Adrenal gland (tissue), 12 donors: ENCODE measurements around the gene DIS3L. TPM values are rescaled to one million over a fixed set of nuclear protein-coding genes. Genes with fewer than 3 reads are reported as not detected.

Experiments
- DNase-seq, 7 donors: peaks; one replicate each; pipeline ENCODE4 v3.0.0-alpha.2; 2019 to 2020
- H3K27ac ChIP-seq, 5 donors: fragments of 200-600 bp; sonication (generic) in 4 of 5; 1 replicate in 3 of 5; 2 replicates in 2 of 5; pipeline versions ENCODE4 v1.5.1 to v1.8.0; 2016 to 2020; ENCODE audit warnings: mild to moderate bottlenecking in 1 of 5
- H3K27me3 ChIP-seq: fragments of 200-600 bp; 2 replicates; pipeline ENCODE4 v1.8.0; 2021
- H3K36me3 ChIP-seq, 2 donors: fragments of 200-600 bp; replicated peaks in 1 of 2; 1 replicate in 1 of 2; 2 replicates in 1 of 2; pipeline versions ENCODE4 v1.5.1 to v1.8.0; 2018 to 2022
- H3K4me1 ChIP-seq, 2 donors: fragments of 200-600 bp; replicated peaks in 1 of 2; 1 replicate in 1 of 2; 2 replicates in 1 of 2; pipeline versions ENCODE4 v1.5.1 to v1.8.0; 2018 to 2021
- H3K4me3 ChIP-seq, 4 donors: fragments of 200-600 bp; sonication (generic) in 3 of 4; one replicate each; pipeline ENCODE4 v1.5.1; 2016 to 2018
- H3K9me3 ChIP-seq, 3 donors: fragments of 200-600 bp; sonication (generic) in 1 of 3; replicated peaks in 1 of 3; 1 replicate in 2 of 3; 2 replicates in 1 of 3; pipeline versions ENCODE4 v1.5.1 to v1.8.0; 2016 to 2021
- POLR2A ChIP-seq, 2 donors: fragments of 450-650 bp; IDR thresholded peaks; one replicate each; pipeline ENCODE4 v1.6.1; 2017; ENCODE audit warnings: antibody characterized with exemption in 2 of 2, mild to moderate bottlenecking in 2 of 2, moderate library complexity in 1 of 2
- WGBS, 4 donors: extraction: QIAGEN DNeasy Blood & Tissue Kit in 2 of 4; methylation state at CpG; one replicate each; pipeline versions ENCODE4 v1.1.5 to v1.1.7; 2013 to 2017; 5-methylcytosine and 5-hydroxymethylcytosine counted together
- intact Hi-C, 2 donors: fragments of 100-400 bp; cut with DNase I; formaldehyde crosslinking; loops; one replicate each; pipeline versions ENCODE4 v1.14.1 to v1.15.0; 2022 to 2023
- polyA plus RNA-seq, 3 donors: library from polyadenylated mRNA; stranded (reverse); fragments of 200-250 nt in 2 of 3; fragments of 350-450 nt in 1 of 3; fragmentation: Illumina TruSeq in 1 of 3; extraction: RNeasy Lipid Tissue Mini Kit (QIAGEN cat#74804) in 1 of 3; gene quantifications; one replicate each; pipeline ENCODE4 v1.2.3, GENCODE V29; 2013 to 2014
- total RNA-seq, 9 donors: library from RNA; depleted of rRNA in 4 of 9; stranded (reverse); fragments of >200 nt in 4 of 9; fragments of 120-200 nt in 1 of 9; fragmentation: NEBNext Ultra II Directional in 1 of 9; extraction: Animal tissue kit (Norgen Biotek cat#: 25700) in 1 of 9; gene quantifications; one replicate each; pipeline versions ENCODE4 v1.1.0 to v1.2.4, GENCODE V29; 2013 to 2023
- TF ChIP-seq, protein P1 (sequence below), 6 experiments: fragments of 450-650 bp in 4 of 6; fragments of 200-600 bp in 2 of 6; sonication (generic) in 1 of 6; IDR thresholded peaks; 1 replicate in 5 of 6; 2 replicates in 1 of 6; pipeline versions ENCODE4 v1.5.1 to v1.8.0; 2016 to 2021; ENCODE audit warnings: antibody characterized with exemption in 6 of 6, mild to moderate bottlenecking in 2 of 6, moderate library complexity in 1 of 6
- donor health status: healthy with polysubstance abuse.
- donor health status: Bipolar disorder and iron deficiency.
- donor health status: DM: yes; HTN: yes; CAD: no.
- donor health status: DM: no; HTN: no; CAD: no.
- donor health status: DM: no; HTN: no; CAD: no.
- donor health status: DM: yes; HTN: yes; CAD: no.

The DIS3L gene
- total and polyA plus RNA-seq, 12 donors = 11.3 to 67.2 (median 39.9) TPM

DNA sequence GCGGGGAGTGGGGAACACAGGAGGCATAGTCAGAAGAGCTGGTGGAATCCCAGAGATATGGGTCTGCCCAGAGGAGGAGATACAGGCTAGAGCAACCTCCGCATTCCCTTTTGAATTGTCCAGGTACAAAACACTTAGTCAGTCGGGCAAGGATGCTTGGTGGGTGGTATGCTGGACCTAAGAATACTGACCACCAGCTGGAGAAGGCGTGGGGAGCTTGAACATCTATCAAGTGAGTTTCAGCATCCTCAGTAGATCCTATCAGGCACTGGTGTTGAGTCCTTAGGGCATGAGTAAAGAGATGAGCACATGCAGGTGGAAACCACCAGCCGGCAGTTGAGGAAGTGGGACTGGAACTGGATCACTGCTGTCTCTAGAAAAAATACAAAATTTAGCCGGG lies 14.7 kb upstream of the DIS3L start:
- 83 to 91% (median 87%) methylated on average over 6 of the region's 6 CpGs for WGBS, 4 donors
- no peaks in the 10 kb centered on the region for H3K36me3 ChIP-seq
- H3K27me3 ChIP-seq = no peaks in the 10 kb centered on the region
- intact Hi-C loops = no loop called here
- H3K27ac ChIP-seq = no peak overlapping the region
- TF ChIP-seq, protein P1, sequence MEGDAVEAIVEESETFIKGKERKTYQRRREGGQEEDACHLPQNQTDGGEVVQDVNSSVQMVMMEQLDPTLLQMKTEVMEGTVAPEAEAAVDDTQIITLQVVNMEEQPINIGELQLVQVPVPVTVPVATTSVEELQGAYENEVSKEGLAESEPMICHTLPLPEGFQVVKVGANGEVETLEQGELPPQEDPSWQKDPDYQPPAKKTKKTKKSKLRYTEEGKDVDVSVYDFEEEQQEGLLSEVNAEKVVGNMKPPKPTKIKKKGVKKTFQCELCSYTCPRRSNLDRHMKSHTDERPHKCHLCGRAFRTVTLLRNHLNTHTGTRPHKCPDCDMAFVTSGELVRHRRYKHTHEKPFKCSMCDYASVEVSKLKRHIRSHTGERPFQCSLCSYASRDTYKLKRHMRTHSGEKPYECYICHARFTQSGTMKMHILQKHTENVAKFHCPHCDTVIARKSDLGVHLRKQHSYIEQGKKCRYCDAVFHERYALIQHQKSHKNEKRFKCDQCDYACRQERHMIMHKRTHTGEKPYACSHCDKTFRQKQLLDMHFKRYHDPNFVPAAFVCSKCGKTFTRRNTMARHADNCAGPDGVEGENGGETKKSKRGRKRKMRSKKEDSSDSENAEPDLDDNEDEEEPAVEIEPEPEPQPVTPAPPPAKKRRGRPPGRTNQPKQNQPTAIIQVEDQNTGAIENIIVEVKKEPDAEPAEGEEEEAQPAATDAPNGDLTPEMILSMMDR (IDR thresholded peaks at IDR 0.05) = no peak
- no peak for TF ChIP-seq POLR2A (IDR thresholded peaks at IDR 0.05)
- DNase-seq = no peak
- no peak overlapping the region for H3K4me3 ChIP-seq
- H3K4me1 ChIP-seq = no peaks in the 10 kb centered on the region
- H3K9me3 ChIP-seq = no peaks in the 10 kb centered on the region

DNA sequence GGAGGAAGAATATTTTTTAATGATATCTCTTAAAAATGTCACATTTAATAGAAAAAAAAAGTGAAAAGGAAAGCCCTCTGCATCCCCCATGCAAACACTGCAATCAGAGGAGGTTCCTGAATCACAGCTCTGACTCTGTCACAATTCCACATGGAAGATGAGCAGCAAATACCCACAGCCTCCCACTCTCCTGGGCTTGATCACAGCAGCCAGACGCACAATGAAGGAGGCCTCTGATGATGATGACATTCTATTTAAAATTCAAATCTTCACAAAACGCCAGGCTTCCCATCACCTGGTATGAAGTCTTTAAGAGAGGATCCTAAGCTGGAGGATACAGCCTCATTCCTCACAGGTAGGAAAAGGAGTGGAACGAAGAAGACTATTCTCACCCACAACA lies 9.1 kb upstream of the DIS3L start:
- no peaks in the 10 kb centered on the region for H3K36me3 ChIP-seq
- intact Hi-C loops = loop anchor here in 1 of 2 donors (10.0 kb wide), 1 partner anchor 299 kb away; no protein-coding TSS in a partner anchor
- H3K4me1 ChIP-seq = peaks cover 0 to 3% of the 10 kb centered on the region in 2 donors
- H3K9me3 ChIP-seq = no peaks in the 10 kb centered on the region
- no peaks in the 10 kb centered on the region for H3K27me3 ChIP-seq
- TF ChIP-seq, protein P1 (IDR thresholded peaks at IDR 0.05) = no peak
- TF ChIP-seq POLR2A (IDR thresholded peaks at IDR 0.05) = no peak
- 81 to 89% (median 86%) methylated on average over 3 of the region's 3 CpGs for WGBS, 4 donors
- no peak overlapping the region for H3K4me3 ChIP-seq
- DNase-seq = no peak
- H3K27ac ChIP-seq = no peak overlapping the region

DNA sequence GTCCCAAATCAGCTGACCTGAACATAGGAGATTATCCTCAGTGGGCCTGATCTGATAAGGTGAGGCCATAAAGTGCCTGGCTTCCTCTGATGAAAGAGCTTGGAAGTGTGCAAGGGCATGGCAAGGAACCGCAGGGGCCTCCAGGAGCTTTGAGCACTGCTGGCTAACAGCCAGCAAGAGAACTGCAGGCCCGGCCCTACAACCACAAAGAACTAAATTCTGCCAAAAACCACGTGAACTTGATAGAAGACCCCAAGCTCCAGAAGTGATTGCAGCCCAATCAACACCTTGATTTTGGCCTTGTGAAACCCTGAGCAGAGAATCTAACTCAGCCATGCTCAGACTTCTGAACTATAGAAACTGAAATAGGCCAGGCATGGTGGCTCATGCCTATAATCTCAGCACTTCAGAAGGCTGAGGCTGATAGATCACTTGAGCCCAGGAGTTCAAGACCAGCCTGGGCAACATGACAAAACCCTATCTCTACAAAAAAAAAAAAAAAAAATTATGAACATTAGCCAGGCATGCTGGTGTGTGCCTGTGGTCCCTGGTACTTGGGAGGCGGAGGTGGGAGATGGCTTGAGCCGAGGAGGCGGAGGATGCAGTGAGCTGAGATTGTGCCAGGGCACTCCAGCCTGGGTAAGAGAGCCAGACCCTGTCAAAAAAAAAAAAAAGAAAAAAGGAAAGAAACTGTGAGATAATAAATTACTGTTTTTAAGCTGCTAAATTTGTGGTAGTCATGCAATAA lies 7.7 kb upstream of the DIS3L start:
- no peak for DNase-seq
- no peaks in the 10 kb centered on the region for H3K27me3 ChIP-seq
- no peaks in the 10 kb centered on the region for H3K36me3 ChIP-seq
- peaks cover 0 to 3% of the 10 kb centered on the region in 2 donors for H3K4me1 ChIP-seq
- WGBS, 4 donors = 77 to 90% (median 85%) methylated on average over 5 to 6 of the region's 6 CpGs
- intact Hi-C loops = loop anchor here in 1 of 2 donors (10.0 kb wide), 1 partner anchor 301 kb away; no protein-coding TSS in a partner anchor
- H3K9me3 ChIP-seq = no peaks in the 10 kb centered on the region
- H3K27ac ChIP-seq = no peak overlapping the region
- TF ChIP-seq, protein P1 (IDR thresholded peaks at IDR 0.05) = no peak
- no peak for TF ChIP-seq POLR2A (IDR thresholded peaks at IDR 0.05)
- H3K4me3 ChIP-seq = no peak overlapping the region

DNA sequence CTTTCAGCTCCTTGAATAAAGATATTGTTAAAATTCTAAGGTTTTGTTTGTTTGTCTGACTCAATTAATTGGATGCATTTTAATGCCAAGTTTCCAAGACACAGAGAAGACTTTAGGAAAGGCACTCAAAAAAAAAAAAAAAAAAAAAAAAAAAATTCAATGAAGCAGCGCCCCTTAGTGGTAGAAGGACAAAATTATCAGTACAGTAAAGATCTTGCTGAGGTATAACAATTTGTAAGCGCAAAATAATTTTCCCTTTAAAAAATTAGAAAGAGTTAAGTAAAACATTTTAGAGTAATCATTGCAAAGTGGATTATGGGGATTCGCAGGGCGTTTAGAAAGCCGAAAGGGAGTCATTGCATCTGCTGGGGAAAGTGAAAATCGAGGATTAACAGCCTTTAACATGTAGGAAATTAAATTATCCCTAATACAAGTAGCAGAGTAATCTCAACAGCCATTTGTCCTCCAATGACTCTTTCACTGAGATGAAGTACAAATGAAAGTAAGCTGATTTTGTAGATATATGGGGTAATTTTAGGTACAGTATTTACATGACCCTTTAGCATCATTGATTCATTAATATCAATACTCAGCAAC lies 5.8 kb upstream of the DIS3L start:
- DNase-seq = no peak
- TF ChIP-seq, protein P1 (IDR thresholded peaks at IDR 0.05) = peak; percentile 23 to 72 (median 58)
- no peak for TF ChIP-seq POLR2A (IDR thresholded peaks at IDR 0.05)
- Histone ChIP-seq H3K4me3 (no peak overlapping the region), H3K27ac (no peak overlapping the region), H3K36me3 (no peaks in the 10 kb centered on the region), H3K4me1 (peaks cover 3 to 5% of the 10 kb centered on the region in 2 donors), H3K9me3 (no peaks in the 10 kb centered on the region), H3K27me3 (no peaks in the 10 kb centered on the region)
- WGBS, 4 donors = 9 to 13% (median 10%) methylated on average over 6 of the region's 6 CpGs
- intact Hi-C loops = loop anchor here in 1 of 2 donors (2.0 to 10.0 kb wide), 2 partner anchors 35 to 303 kb away; partner anchors contain the start of gene MEGF11
